HG03469 (cell line): ENCODE measurements around the gene DLG1.
"Not testable (repeated sequence)": the region's sequence is repeated elsewhere in the genome, so short reads cannot be mapped to it uniquely, and the experiment has no call there.

Experiments used
- ATAC-seq: cut with Tn5 transposase; IDR thresholded peaks from one replicate; pipeline ENCODE4 v1.9.1; 2021; ENCODE audit warnings: mild to moderate bottlenecking, moderate library complexity, moderate number of reproducible peaks; ENCODE audit not compliant: unreplicated experiment

Gene DLG1

DNA sequence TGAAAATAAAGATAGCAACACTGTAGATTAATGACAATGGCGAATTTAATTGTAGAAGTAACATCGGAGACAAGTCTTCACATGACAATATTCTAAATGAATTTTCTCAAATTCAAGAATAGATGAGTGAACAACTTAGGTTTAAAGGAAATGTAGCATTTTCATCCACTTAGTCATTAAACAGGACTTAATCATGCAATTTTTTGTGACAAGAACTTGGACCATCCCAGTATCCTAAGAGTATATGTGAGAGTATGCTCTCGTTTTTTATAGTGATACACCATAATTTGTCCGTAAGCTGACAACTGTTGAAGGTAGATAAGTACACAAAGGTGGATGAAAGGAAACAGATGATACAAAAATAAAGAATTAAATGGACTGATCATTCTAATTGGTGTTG is 81.5 kb downstream of the DLG1 start:
- no peak for ATAC-seq

DNA sequence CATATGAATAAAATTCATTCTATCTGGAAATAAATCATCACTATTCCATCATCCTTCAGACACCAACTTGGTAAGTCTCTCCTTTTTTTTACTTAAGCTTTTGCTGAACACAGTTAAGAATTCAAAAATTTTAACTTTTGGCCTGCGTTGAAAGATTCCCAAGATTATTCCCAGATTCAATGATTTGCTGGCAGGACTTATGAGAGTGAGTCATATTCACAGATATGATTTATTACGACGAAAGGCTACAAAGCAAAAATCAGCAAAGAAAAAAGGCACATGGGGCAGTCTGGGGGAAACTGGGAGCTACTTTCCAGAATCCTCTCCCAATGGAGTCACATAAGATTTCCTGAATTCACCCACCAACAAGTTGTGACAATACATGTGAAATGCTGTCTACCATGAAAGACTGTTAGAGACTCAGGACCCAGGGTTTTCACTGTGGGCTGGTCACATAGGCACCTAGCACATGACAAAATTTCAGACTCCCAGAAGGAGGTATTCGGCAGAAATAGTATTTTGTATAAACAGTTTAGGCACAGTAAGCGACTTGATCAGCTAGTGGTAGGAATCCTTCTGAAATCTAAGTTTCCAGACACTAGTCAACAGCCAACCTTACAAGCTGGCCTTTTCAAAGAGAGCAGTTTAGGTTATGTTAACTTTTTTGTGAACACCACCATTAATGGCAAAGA is 82.1 kb downstream of the DLG1 start:
- ATAC-seq, result no peak

DNA sequence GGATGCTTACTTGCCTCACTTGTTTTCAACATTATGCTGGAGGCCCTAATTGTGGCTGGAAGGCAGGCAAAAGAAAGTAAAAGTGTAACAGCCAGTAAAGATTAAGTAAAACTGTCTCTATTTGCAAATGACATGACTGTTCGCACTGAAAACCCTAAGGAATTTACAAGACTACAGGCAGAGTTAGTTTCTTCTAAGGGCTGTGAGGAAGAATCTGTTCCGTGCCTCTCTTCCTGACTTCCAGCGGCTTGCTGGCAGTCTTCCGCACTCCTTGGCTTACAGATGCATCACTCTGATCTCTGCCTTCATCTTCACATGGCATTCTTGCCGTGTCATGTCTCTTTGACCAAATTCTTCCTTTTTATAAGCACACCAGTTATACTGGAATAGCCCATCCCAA is 86.1 kb downstream of the DLG1 start:
- no peak for ATAC-seq

DNA sequence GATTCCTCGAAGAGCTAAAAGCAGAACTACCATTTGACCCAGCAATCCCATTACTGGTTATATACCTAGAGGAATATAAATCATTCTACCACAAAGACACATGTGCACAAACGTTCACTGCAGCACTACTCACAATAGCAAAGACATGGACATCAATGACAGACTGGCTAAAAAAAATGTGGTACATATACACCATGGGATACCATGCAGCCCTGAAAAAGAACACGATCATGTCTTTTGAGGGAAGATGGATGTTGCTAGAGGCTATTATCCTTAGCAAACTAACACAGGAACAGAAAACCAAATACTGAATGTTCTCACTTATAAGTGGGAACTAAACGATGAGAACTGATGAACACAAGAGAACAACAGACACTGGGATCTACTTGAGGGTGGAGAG is 86.7 kb downstream of the DLG1 start:
- ATAC-seq, result not testable (repeated sequence)

DNA sequence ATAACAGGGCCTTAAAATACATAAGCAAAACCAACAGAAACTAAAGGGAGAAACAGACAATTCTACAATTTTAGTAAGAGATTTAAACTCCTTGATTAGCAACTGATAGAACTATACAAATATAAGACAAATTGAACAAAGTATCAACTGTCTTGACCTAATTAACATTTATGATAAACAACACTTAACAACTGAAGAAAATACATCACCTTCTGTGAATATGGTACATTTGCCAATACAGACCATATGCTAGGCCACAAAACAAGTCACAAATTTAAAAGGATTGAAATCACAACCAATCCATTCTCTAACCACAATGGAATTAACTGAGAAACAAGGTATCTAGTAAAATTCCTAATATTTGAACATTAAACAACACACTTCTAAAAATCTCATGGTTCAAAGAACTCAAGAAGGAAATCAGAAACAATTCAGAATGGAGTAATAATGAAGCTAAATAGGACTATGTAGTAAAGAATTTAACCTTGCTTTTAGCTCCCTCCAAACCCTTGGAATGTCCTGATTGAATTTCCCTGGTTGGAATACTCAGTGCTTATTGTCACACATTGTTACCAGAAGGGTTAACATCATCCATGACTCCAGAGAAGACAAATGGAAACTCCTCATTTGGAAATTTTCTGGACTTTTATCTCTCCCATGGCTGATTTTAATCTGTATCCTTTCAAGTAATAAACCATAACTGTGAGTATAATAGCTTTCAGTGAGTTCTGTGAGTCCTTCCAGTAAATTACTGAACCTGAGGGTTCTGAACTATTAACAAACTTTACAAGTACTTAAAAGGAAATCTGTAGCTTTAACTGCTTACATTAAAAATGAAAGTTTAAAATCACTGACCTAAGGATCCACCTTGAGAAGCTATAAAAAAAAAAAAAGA is 88.8 kb downstream of the DLG1 start:
- no peak for ATAC-seq

DNA sequence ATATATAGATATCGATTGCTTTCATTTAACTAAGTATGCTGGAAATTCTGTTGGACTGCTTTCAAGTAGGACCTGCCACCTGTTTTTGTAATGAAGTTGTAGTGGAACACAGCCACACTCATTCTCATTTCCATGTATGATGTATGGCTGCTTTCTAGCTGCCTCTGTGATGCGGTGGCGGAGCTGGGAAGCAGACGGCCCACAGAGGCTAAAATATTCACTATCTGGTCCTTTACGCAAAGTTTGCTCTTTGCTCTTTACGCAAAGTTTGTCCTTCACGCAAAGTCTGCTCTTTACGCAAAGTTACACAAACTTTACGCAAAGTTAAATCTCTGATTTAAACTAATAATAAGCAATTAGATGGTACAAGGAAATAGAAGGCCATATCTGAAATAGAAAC is 91.5 kb downstream of the DLG1 start:
- ATAC-seq, result no peak

DNA sequence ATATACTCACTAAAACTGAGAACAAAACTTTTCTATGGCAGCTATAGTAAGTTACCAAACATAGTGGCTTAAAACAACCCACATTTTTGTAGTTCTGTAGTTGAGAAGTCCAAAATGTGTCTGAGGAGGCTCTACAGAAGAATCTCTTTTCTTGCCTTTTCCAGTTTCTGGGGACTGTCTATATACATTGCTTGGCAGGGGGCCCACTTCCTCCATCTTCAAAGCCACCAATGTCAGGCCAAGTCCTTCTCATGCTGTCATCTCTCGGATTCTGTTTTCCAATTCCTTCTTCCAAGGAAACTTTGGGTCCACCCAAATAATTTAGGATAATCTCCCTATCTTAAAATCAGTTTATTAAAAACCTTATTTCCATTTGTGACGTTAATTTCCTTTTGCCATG is 92.7 kb downstream of the DLG1 start:
- no peak for ATAC-seq

DNA sequence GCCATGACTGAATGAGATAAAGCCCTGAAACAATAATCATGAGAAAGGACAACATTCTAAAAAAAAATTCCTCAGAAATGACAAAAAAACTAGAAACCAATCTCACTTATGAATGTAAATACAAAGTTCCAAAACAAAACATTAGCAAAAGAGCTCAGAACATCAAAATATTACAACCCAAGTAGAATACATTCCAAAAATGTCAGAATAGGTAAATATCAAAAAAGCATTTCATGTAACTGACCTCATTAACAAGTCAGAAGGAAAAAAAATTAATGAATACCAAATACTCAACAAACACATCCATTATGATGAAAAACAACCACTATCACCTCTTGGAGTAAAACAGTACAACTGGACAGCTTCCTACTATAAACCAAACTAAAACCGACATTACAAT is 93.1 kb downstream of the DLG1 start:
- no peak for ATAC-seq

DNA sequence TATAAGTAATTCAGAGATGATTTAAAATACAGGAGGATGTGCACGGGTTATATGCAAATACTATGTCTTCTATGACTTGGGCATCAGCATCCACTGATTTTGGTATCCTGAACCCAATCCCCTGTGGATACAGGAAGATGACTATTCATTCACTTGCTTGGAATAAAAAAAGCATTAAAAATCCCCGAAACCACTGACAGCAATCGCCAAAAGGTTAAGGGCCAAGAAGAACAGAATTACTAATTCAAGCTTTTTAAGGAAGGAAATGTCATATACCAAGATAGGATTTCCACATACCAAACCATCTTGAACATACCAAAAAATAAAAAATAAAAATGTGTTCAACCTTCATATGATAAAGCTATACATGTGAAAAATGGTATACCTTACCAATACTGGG is 93.7 kb downstream of the DLG1 start:
- ATAC-seq, result no peak

DNA sequence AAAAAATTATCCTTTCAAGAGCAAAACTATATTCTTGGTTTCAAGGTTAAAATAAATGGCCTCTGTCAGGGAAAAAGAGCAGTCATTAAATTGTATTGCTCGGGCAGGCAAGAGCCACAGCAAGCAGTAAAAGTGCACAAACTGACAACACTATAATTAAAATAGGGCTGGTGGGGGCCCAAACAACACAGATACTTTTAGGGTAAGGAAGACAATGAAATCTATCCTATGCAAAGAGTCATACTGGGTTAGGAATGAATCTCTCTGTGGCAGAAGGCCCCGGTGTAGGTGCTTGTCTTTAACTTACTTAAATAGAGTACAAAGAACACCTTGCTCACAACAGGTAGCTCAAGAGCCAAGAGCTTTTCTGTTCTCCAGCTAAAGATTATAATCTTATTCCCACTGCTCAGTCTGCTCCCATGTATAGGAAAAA is 94.7 kb downstream of the DLG1 start:
- no peak for ATAC-seq

DNA sequence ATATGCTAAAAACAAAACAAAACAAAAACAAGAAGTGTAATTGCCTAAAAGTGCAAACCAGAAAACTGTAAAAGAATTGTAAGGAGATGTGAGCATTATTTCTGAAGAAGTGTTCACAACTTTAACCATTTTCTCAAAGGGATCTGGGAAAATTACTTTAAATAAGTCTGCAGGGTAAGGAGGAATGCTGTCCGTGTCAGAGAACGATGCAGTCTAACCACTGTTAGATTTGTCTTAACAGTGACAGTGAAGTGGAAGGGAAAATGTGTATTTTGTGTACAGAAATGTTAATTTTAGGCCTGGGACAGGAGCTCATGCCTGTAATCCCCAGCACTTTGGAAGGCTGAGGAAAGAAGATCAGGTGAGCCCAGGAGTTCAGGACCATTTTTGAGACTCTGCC is 95.7 kb downstream of the DLG1 start:
- no peak for ATAC-seq

DNA sequence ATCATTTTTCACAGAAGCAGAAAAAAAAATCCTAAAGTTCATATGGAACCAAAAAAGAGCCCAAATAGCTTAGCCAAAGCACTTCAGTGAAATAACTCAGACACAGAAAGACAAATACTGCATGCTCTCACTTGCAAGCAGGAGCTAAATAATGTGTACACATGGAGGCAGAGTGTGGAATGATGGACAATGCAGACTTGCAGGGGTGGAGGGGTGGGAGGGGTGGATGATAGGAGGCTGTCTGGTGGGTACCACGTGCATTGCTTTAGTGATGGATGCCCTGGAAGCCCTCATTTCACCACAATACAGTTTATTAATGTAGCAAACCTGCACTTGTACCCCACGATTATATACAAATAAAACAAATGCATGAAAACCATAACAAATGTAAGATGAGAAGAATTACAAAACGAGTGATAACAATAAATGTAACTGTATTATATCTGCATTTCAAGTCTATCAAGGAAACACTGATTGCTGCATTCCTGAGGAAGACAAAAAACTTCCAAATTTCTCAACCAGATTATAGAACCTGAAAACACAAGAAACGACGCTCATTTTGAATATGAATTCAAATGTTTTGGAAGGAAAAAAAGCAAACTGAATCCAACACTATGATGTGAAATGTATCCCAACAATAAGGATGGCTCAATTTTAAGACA is 96.5 kb downstream of the DLG1 start:
- ATAC-seq, result no peak

DNA sequence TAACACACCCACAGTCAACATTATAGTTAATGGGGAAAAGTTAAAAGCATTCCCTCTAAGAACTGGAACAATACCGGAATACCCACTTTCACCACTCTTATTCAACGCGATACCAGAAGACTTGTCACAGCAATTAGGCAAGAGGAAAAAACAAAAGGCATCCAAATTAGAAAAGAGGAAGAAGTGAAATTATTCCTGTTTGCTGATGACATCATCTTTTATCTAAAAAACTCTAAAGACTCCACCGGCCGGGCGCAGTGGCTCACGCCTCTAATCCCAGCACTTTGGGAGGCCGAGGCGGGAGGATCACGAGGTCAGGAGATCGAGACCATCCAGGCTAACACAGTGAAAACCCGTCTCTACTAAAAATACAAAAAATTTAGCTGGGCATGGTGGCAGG is 97.6 kb downstream of the DLG1 start:
- not testable (repeated sequence) for ATAC-seq

DNA sequence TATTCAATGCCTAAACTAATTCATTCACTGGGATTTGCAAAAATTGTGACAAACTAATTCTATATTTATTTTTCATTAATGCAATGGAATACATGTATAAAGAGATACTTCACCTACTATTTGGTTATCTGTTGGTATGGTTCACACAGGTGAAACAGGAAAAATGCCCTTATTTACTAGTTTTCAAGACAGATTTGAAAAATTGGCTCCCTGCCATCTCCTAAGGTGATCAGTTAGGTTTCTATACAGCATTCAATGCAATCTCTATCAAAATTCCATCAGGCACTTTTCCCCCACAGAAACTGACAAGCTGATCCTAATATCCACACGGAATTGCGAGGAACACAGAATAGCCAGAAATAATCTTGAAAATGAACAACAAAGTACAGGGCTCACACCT is 101.1 kb downstream of the DLG1 start:
- no peak for ATAC-seq

DNA sequence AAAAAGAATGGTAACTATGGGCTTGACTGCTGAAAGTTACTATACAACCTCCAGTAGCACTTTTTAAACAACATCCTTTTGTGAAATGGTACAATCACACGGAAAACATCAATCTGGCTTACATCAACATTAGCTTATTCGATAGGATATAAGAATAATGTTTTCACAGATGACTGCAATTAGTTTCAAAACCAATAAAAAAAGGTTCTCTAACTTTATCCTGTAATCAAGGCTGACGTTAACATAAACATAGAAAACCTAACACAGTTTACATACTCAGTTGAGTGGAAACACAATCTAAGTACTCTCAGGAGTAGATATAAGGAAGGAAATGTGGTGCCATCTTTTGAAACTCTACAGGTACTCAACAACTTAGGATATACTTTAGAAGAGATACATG is 102.2 kb downstream of the DLG1 start:
- no peak for ATAC-seq

DNA sequence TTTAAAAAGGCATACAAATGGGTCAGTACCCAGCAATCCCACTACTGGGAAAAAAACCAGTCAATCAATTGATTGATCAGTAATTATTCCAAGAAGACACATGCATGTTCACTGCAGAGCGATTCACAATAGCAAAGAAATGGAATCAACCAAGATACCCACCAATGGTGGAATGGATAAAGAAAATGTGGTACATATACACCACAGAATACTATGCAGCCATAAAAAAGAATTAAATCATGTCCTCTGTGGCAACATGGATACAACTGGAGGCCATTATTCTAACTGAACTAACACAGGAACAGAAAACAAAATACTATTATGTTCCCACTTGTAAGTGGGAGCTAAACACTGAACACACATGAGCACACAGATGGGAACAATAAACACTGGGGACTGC is 103.1 kb downstream of the DLG1 start:
- no peak for ATAC-seq

DNA sequence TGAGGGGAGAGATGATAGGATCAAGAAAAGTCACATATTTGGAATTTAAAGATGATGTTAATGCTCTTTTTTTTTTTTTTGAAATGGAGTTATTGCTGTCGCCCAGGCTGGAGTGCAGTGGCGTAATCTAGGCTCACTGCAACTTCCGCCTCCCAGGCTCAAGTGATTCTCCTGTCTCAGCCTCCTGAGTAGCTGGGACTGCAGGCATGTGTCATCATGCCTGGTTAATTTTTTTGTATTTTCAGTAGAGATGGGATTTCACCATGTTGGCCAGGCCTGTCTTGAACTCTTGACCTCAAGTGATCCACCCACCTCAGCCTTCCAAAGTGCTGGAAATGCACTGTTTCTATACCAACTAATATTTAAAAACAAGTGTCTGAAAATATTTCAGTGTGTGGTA is 104.7 kb downstream of the DLG1 start:
- ATAC-seq, result not testable (repeated sequence)

DNA sequence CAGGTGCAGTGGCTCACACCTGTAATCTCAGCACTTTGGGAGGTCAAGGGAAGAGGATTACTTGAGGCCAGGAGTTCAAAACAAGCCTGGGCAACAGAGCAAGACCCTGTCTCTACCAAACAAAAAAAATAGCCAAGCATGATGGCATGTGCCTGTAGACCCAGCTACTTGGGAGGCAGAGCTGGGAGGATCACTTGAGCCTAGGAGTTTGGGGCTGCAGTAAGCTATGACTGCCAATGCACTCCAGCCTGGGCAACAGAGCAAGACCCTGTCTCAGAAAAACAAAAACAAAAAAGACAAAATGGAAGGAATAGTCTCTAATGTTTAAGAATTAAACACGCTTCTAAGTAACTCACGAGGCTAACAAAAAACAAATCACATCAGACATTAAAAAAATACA is 106.5 kb downstream of the DLG1 start:
- ATAC-seq, result no peak

DNA sequence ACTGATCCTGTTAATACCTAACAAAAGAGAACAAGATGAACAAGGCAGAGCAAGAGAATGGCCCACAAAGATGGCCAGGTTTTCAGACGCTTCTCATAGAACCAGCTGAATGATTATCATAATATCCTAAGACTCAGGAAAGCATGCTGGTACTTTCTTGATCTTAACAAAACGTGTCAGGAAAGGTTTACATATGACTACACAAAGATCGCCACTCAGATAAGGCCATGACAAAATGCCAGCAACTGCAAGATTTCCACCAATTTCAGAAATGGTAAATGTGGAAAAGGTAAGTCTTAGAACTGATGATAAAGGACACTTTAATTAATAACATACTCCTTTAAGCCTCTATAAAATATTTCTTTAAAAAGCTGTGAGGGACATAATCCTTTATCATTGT is 108.8 kb downstream of the DLG1 start:
- no peak for ATAC-seq

DNA sequence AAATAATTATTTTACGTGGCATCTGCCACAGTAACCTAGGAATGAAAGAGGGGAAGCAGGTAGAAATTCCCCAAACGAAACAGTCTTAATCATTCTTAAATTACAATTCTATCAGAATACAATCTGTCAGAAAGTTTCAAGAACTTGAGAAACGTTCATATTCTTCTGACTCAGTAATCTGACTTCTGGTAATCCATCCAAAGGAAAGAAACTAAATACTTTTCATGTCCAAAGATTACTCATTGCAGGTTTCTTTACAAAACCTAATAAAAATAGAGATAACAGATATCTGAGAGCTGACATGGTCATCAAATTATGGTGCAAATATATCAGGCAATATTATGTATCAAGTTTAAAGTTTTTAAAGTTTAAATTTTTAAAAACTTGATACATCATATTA is 109.4 kb downstream of the DLG1 start:
- no peak for ATAC-seq

DNA sequence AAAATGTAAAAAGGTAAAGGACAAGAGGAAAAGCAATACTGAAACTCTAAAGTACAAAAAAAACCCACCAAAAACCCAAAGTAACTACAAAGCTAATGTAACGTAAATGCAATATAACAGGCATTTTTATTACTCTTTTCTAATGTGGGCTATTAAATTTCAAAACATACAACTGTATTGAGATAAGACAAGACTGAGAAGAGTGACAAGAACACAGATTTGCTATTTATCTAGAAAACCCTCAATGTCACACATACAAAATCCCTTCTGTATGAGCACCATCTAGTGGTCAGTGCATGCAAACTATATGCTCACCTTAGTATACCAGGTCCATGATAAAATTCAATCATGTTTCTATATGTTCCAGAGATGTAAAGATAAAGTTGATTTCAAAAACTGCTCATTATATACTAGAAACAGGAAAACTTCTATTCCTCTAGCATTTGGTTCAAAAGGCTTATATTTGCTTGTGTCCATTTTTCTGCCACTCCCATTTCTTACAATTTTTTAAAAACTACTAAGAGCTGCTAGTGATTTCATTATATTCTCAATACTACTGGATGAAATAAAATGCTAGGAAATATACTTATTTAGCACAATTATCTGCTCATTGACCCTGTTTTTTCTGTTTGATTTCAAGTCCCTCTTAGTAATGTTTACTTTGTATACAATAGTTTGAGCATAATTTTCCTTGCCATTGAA is 111.4 kb downstream of the DLG1 start:
- no peak for ATAC-seq
